HepG2 (cell line): ENCODE results near the gene YIPF4. TPM values are rescaled to one million over a fixed set of nuclear protein-coding genes. Genes with fewer than 3 reads are reported as not detected.

Experiments used
- ADNP ChIP-seq: sonication (generic); formaldehyde crosslinking; IDR thresholded peaks from 2 replicates; pipeline ENCODE4 v1.4.0; 2020; ENCODE audit warnings: missing genetic modification reagents
- DR1 ChIP-seq: sonication (generic); formaldehyde crosslinking; IDR thresholded peaks from 2 replicates; pipeline ENCODE4 v1.8.0; 2021; ENCODE audit warnings: mild to moderate bottlenecking, missing genetic modification reagents, inconsistent platforms
- HHEX ChIP-seq: IDR thresholded peaks from 2 replicates; pipeline ENCODE4 v1.6.1; 2016; ENCODE audit warnings: control low read depth
- HNRNPK ChIP-seq: fragments of 200-400 bp; formaldehyde crosslinking; IDR thresholded peaks from 2 replicates; pipeline ENCODE4 v1.6.1; 2018; ENCODE audit warnings: low read length, low read depth, moderate library complexity, mild to moderate bottlenecking; ENCODE audit not compliant: poor library complexity, severe bottlenecking
- HNRNPLL ChIP-seq: fragments of 200-400 bp; formaldehyde crosslinking; IDR thresholded peaks from 2 replicates; pipeline ENCODE4 v1.6.1; 2017; ENCODE audit warnings: mild to moderate bottlenecking, low read depth, low read length; ENCODE audit not compliant: poor library complexity, severe bottlenecking
- MAFG ChIP-seq: sonication (generic); formaldehyde crosslinking; IDR thresholded peaks from 2 replicates; pipeline ENCODE4 v1.5.1; 2020; ENCODE audit warnings: mild to moderate bottlenecking, missing genetic modification reagents
- NCOR1 ChIP-seq: fragments of 200-600 bp; sonication (generic); IDR thresholded peaks from 2 replicates; pipeline ENCODE4 v1.7.0; 2017; ENCODE audit warnings: antibody characterized with exemption, low read length, borderline replicate concordance
- NFRKB ChIP-seq: fragments of 450-650 bp; IDR thresholded peaks from 2 replicates; pipeline ENCODE4 v1.6.1; 2017
- NR2F1 ChIP-seq, 2 experiments: fragments of 450-650 bp in 1 of 2; formaldehyde crosslinking in 1 of 2; IDR thresholded peaks; 2 replicates each; pipeline versions ENCODE4 v1.5.0 to v1.6.1; 2016 to 2020; ENCODE audit warnings: mild to moderate bottlenecking in 1 of 2, missing compliant biosample characterization in 1 of 2, missing genetic modification reagents in 1 of 2, moderate library complexity in 1 of 2
- PHB2 ChIP-seq: fragments of 450-650 bp; IDR thresholded peaks from 2 replicates; pipeline ENCODE4 v1.6.1; 2018; ENCODE audit not compliant: partially characterized antibody
- PRDM15 ChIP-seq: sonication (generic); formaldehyde crosslinking; IDR thresholded peaks from 2 replicates; pipeline ENCODE4 v1.4.0; 2020; ENCODE audit warnings: missing genetic modification reagents
- RFXANK ChIP-seq: IDR thresholded peaks from 2 replicates; pipeline ENCODE4 v1.6.1; 2016
- ZMYM2 ChIP-seq: sonication (generic); formaldehyde crosslinking; IDR thresholded peaks from 2 replicates; pipeline ENCODE4 v1.8.0; 2022; ENCODE audit warnings: mild to moderate bottlenecking, missing genetic modification reagents
- ZNF614 ChIP-seq: IDR thresholded peaks from 2 replicates; pipeline ENCODE4 v1.6.1; 2018; ENCODE audit warnings: missing biosample characterization, missing genetic modification reagents, inconsistent platforms, borderline replicate concordance
- polyA plus RNA-seq, 8 experiments: library from polyadenylated mRNA; depleted of rRNA in 3 of 8; stranded (reverse) in 7 of 8; unstranded in 1 of 8; fragments of >200 nt; fragmentation: Illumina TruSeq in 4 of 8; extraction: Trizol in 4 of 8; gene quantifications; 2 replicates each; pipeline versions ENCODE4 v1.2.1 to v1.2.3, GENCODE V29; 2011 to 2016; ENCODE audit warnings: low read depth in 4 of 8, missing spikeins in 1 of 8, mixed read lengths in 1 of 8; ENCODE audit not compliant: insufficient read depth in 1 of 8
- total RNA-seq, 5 experiments: library from RNA; depleted of rRNA; stranded (reverse); fragments of >200 nt; fragmentation: Illumina TruSeq; extraction: Trizol; gene quantifications; 2 replicates each; pipeline ENCODE4 v1.2.3, GENCODE V29; 2016; ENCODE audit warnings: low read depth in 1 of 5
- TF ChIP-seq, protein P1 (sequence below): sonication (generic); formaldehyde crosslinking; IDR thresholded peaks from 2 replicates; pipeline ENCODE4 v1.8.1; 2023; ENCODE audit warnings: mild to moderate bottlenecking, missing genetic modification reagents
- TF ChIP-seq, protein P2 (sequence below): sonication (generic); formaldehyde crosslinking; IDR thresholded peaks from 2 replicates; pipeline ENCODE4 v1.4.0; 2020; ENCODE audit warnings: missing genetic modification reagents
- TF ChIP-seq, protein P3 (sequence below): IDR thresholded peaks from 2 replicates; pipeline ENCODE4 v1.6.1; 2016; ENCODE audit warnings: missing compliant biosample characterization, missing genetic modification reagents, borderline replicate concordance
- TF ChIP-seq, protein P4 (sequence below): sonication (generic); formaldehyde crosslinking; IDR thresholded peaks from 2 replicates; pipeline ENCODE4 v1.4.0; 2020; ENCODE audit warnings: missing genetic modification reagents, borderline replicate concordance

Gene YIPF4
- total and polyA plus RNA-seq, 2 of the 13 experiments (the other 11 are each of a cell fraction or from before 2014, with no cell fraction given), result 19.0 to 43.9 TPM

DNA sequence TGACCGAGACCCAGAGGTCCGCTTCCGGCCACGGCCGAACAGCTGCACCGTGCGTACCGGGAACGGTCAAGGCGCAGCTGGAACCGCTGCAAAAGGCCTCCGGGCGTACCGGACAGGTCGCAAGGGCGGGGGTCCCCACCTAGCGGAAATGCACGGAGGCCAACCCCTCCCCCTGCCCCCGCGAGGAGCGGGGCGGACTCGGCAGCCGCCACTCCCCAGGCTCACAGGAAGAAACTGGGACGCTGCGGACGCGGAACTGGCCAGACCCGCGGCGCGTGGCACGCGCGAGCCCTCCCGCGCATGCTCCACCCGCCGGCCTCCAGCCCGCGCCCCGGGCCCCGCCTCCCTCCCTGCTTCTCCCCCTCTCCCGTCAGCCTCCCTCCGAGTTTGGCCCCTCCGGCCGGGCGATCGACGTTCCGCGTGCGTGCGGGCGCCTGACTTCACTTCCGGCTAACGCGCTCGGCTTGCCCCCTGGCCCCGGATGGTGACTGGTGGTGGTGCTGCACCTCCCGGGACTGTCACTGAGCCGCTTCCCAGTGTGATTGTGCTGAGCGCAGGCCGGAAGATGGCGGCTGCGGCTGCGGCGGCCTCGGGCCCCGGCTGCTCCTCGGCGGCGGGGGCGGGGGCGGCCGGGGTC is 79.1 kb downstream of the YIPF4 start, which contains the start of gene BIRC6 (continued):
- TF ChIP-seq, protein P1, sequence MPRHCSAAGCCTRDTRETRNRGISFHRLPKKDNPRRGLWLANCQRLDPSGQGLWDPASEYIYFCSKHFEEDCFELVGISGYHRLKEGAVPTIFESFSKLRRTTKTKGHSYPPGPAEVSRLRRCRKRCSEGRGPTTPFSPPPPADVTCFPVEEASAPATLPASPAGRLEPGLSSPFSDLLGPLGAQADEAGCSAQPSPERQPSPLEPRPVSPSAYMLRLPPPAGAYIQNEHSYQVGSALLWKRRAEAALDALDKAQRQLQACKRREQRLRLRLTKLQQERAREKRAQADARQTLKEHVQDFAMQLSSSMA (CRISPR knock-in tag), result peak; percentile 97
- TF ChIP-seq DR1 (peak; percentile 82), ADNP (CRISPR knock-in tag) (no peak), PRDM15 (CRISPR knock-in tag) (peak; percentile 18; the same call in 1 of the 2 replicates), ZMYM2 (CRISPR knock-in tag) (peak; percentile 76), HNRNPLL (peak; percentile 89), RFXANK (CRISPR knock-in tag) (0 out of 2 replicates have a peak, but pooled peaks have one; percentile 48), NR2F1 (CRISPR knock-in tag; IDR thresholded peaks at IDR 0.05) (peak in 1 of 2 experiments; percentile 4; a peak in 1 of 4 replicates), ZNF614 (CRISPR knock-in tag) (peak; percentile 90; the same call in 1 of the 2 replicates), HNRNPK (no peak), NFRKB (no peak), MAFG (CRISPR knock-in tag) (no peak), PHB2 (no peak), NCOR1 (peak; percentile 17; the same call in 1 of the 2 replicates), HHEX (CRISPR knock-in tag) (no peak)
- TF ChIP-seq, protein P2, sequence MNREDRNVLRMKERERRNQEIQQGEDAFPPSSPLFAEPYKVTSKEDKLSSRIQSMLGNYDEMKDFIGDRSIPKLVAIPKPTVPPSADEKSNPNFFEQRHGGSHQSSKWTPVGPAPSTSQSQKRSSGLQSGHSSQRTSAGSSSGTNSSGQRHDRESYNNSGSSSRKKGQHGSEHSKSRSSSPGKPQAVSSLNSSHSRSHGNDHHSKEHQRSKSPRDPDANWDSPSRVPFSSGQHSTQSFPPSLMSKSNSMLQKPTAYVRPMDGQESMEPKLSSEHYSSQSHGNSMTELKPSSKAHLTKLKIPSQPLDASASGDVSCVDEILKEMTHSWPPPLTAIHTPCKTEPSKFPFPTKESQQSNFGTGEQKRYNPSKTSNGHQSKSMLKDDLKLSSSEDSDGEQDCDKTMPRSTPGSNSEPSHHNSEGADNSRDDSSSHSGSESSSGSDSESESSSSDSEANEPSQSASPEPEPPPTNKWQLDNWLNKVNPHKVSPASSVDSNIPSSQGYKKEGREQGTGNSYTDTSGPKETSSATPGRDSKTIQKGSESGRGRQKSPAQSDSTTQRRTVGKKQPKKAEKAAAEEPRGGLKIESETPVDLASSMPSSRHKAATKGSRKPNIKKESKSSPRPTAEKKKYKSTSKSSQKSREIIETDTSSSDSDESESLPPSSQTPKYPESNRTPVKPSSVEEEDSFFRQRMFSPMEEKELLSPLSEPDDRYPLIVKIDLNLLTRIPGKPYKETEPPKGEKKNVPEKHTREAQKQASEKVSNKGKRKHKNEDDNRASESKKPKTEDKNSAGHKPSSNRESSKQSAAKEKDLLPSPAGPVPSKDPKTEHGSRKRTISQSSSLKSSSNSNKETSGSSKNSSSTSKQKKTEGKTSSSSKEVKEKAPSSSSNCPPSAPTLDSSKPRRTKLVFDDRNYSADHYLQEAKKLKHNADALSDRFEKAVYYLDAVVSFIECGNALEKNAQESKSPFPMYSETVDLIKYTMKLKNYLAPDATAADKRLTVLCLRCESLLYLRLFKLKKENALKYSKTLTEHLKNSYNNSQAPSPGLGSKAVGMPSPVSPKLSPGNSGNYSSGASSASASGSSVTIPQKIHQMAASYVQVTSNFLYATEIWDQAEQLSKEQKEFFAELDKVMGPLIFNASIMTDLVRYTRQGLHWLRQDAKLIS, result 0 out of 2 replicates have a peak, but pooled peaks have one; percentile 3
- TF ChIP-seq, protein P3, sequence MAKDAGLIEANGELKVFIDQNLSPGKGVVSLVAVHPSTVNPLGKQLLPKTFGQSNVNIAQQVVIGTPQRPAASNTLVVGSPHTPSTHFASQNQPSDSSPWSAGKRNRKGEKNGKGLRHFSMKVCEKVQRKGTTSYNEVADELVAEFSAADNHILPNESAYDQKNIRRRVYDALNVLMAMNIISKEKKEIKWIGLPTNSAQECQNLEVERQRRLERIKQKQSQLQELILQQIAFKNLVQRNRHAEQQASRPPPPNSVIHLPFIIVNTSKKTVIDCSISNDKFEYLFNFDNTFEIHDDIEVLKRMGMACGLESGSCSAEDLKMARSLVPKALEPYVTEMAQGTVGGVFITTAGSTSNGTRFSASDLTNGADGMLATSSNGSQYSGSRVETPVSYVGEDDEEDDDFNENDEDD (CRISPR knock-in tag), result peak; percentile 77
- TF ChIP-seq, protein P4, sequence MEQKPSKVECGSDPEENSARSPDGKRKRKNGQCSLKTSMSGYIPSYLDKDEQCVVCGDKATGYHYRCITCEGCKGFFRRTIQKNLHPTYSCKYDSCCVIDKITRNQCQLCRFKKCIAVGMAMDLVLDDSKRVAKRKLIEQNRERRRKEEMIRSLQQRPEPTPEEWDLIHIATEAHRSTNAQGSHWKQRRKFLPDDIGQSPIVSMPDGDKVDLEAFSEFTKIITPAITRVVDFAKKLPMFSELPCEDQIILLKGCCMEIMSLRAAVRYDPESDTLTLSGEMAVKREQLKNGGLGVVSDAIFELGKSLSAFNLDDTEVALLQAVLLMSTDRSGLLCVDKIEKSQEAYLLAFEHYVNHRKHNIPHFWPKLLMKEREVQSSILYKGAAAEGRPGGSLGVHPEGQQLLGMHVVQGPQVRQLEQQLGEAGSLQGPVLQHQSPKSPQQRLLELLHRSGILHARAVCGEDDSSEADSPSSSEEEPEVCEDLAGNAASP (CRISPR knock-in tag), result peak; percentile 74
